Heart left ventricle (tissue), 16 donors: ENCODE results near the gene STXBP6. TPM values are rescaled to one million over a fixed set of nuclear protein-coding genes. Genes with fewer than 3 reads are reported as not detected.

Experiments
- ATAC-seq, 4 donors: fragments of 200-7000 bp; cut with Tn5 transposase; one replicate each; pipeline ENCODE4 v1.9.1; 2020 to 2022; ENCODE audit warnings: moderate library complexity in 4 of 4, mild to moderate bottlenecking in 3 of 4, moderate number of reproducible peaks in 1 of 4
- DNase-seq, 5 donors: peaks; one replicate each; pipeline ENCODE4 v3.0.0-alpha.2; 2020
- H3K27ac ChIP-seq, 12 donors: fragments of 200-600 bp; sonication (generic) in 4 of 12; one replicate each; pipeline versions ENCODE4 v1.5.0 to v1.8.0; 2016 to 2022; ENCODE audit warnings: mild to moderate bottlenecking in 2 of 12
- H3K27me3 ChIP-seq, 9 donors: fragments of 200-600 bp; sonication (generic) in 2 of 9; one replicate each; pipeline versions ENCODE4 v1.5.1 to v1.8.0; 2016 to 2022; ENCODE audit warnings: mild to moderate bottlenecking in 3 of 9
- H3K36me3 ChIP-seq, 9 donors: fragments of 200-600 bp; sonication (generic) in 2 of 9; one replicate each; pipeline versions ENCODE4 v1.5.0 to v1.8.0; 2018 to 2022; ENCODE audit warnings: mild to moderate bottlenecking in 2 of 9
- H3K4me1 ChIP-seq, 12 donors: fragments of 200-600 bp; sonication (generic) in 4 of 12; one replicate each; pipeline versions ENCODE4 v1.5.0 to v1.8.0; 2016 to 2022; ENCODE audit warnings: mild to moderate bottlenecking in 3 of 12
- H3K4me3 ChIP-seq, 12 donors: fragments of 200-600 bp; sonication (generic) in 4 of 12; one replicate each; pipeline versions ENCODE4 v1.5.0 to v1.8.0; 2017 to 2022; ENCODE audit warnings: mild to moderate bottlenecking in 9 of 12, moderate library complexity in 4 of 12
- H3K9me3 ChIP-seq, 12 donors: fragments of 200-600 bp; sonication (generic) in 4 of 12; one replicate each; pipeline versions ENCODE4 v1.5.0 to v1.8.0; 2016 to 2022; ENCODE audit warnings: mild to moderate bottlenecking in 1 of 12
- POLR2A ChIP-seq, 2 donors: fragments of 450-650 bp; IDR thresholded peaks; one replicate each; pipeline ENCODE4 v1.6.1; 2017; ENCODE audit warnings: antibody characterized with exemption in 2 of 2, mild to moderate bottlenecking in 2 of 2, moderate library complexity in 2 of 2
- WGBS, 4 donors: extraction: QIAGEN DNeasy Blood & Tissue Kit in 2 of 4; methylation state at CpG; one replicate each; pipeline versions ENCODE4 v1.1.5 to v1.1.7; 2013 to 2018; 5-methylcytosine and 5-hydroxymethylcytosine counted together
- intact Hi-C, 10 donors: fragments of 100-400 bp; cut with DNase I; formaldehyde crosslinking; loops; one replicate each; pipeline versions ENCODE4 v1.11.1 to v1.14.2; 2022
- polyA plus RNA-seq, 2 donors: library from polyadenylated mRNA; stranded (reverse); fragments of 200-250 nt; gene quantifications; one replicate each; pipeline ENCODE4 v1.2.3, GENCODE V29; 2013
- total RNA-seq, 9 donors: library from RNA; depleted of rRNA in 2 of 9; stranded (reverse); fragments of >200 nt in 2 of 9; fragmentation: NEBNext Ultra II Directional in 3 of 9; extraction: Animal tissue kit (Norgen Biotek cat#: 25700) in 3 of 9; gene quantifications; one replicate each; pipeline versions ENCODE4 v1.1.0 to v1.2.4, GENCODE V29; 2016 to 2023
- TF ChIP-seq, protein P1 (sequence below), 12 donors: fragments of 200-600 bp; sonication (generic) in 4 of 12; IDR thresholded peaks; one replicate each; pipeline versions ENCODE4 v1.5.0 to v1.8.0; 2018 to 2022; ENCODE audit warnings: antibody characterized with exemption in 12 of 12, mild to moderate bottlenecking in 5 of 12
- donor health status: ischemic (EF 13 %, LVEDD 7.1; RV severe dilation, severe dysfunction).
- donor health status: healthy with polysubstance abuse.
- donor health status: DM: no; HTN: yes; CAD: no.
- donor health status: DM: no; HTN: no; CAD: no.
- donor health status: ischemic (EF 25% LVEDD 6.9; RV normal size, moderate dysfunction).
- donor health status: ischemic (EF 25% LVEDD 5.7; RV mildly dilated, moderate dysfunction).
- donor health status: healthy.
- donor health status: DM: yes; HTN: yes; CAD: no.
- donor health status: ischemic (EF 35%, LVEDD 5.7; RV mildly dilated, moderate dysfunction).
- donor health status: nonischemic (EF 11% LVEDD 7.7; RV severe dilation, severe dysfunction).
- donor health status: DM: yes; HTN: yes; CAD: no.
- donor health status: PGD.
- donor health status: ischemic (EF 29% LVEDD 5.4; RV normal size, mild dysfunction).
- donor health status: nonischemic (EF 23%, LVEDD 6.1; RV moderate dilation, normal function).

The STXBP6 gene
- total and polyA plus RNA-seq, 11 donors = 12.5 to 57.3 (median 23.7) TPM

DNA sequence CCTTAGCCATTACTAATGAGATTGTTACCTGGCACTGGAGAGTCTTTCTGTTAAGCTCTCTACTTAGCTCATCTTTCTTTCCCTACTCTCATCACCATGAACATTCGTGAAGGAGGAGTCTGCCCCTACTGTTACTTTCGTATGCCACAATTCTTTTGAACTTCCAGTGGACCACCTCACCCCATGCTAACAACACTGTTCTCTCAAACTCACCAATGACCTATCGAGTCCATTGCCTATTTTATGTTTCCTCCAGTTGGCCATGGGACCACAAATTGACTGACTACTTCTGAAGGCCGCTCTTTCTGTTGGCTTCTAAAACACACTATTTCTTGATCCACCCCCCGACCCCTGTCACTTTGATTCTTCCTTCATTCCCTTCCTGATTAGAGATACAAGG lies 223.6 kb downstream of the STXBP6 start:
- 96 to 99% (median 98%) methylated on average over 5 of the region's 5 CpGs for WGBS, 4 donors
- Histone ChIP-seq H3K36me3 (no peaks in the 10 kb centered on the region), H3K27me3 (no peaks in the 10 kb centered on the region), H3K4me1 (peaks cover 0 to 18% (median 0%) of the 10 kb centered on the region in 12 donors), H3K9me3 (no peaks in the 10 kb centered on the region), H3K27ac (no peak overlapping the region), H3K4me3 (no peak overlapping the region)
- ATAC-seq = no peak
- intact Hi-C loops = no loop called here
- no peak for DNase-seq
- TF ChIP-seq, protein P1, sequence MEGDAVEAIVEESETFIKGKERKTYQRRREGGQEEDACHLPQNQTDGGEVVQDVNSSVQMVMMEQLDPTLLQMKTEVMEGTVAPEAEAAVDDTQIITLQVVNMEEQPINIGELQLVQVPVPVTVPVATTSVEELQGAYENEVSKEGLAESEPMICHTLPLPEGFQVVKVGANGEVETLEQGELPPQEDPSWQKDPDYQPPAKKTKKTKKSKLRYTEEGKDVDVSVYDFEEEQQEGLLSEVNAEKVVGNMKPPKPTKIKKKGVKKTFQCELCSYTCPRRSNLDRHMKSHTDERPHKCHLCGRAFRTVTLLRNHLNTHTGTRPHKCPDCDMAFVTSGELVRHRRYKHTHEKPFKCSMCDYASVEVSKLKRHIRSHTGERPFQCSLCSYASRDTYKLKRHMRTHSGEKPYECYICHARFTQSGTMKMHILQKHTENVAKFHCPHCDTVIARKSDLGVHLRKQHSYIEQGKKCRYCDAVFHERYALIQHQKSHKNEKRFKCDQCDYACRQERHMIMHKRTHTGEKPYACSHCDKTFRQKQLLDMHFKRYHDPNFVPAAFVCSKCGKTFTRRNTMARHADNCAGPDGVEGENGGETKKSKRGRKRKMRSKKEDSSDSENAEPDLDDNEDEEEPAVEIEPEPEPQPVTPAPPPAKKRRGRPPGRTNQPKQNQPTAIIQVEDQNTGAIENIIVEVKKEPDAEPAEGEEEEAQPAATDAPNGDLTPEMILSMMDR (IDR thresholded peaks at IDR 0.05) = no peak
- TF ChIP-seq POLR2A (IDR thresholded peaks at IDR 0.05) = no peak

DNA sequence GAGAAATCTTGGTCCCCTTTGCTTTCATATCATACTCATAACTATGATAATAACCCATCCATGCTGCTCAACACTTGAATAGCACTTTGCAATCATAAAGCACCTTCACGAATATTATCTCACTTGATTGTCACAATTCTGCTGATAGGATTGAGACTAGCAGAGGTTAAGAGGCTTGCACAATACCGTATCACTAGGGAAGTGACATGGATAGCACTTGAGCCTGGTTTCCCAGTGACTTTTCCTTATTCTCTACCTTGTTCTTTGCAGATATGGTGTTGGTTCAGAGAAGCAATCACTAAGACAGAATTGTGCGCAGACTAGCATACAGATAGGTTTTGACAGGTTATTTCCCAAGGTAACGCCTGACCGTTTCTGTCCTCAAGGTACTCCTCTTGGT lies 229.3 kb downstream of the STXBP6 start:
- no peaks in the 10 kb centered on the region for H3K27me3 ChIP-seq
- 68 to 83% (median 81%) methylated on average over 5 of the region's 5 CpGs for WGBS, 4 donors
- intact Hi-C loops = no loop called here
- H3K4me3 ChIP-seq = no peak overlapping the region
- no peaks in the 10 kb centered on the region for H3K9me3 ChIP-seq
- H3K36me3 ChIP-seq = no peaks in the 10 kb centered on the region
- peaks cover 8 to 48% (median 28%) of the 10 kb centered on the region in 12 donors for H3K4me1 ChIP-seq
- DNase-seq (no peak), ATAC-seq (no peak)
- no peak overlapping the region for H3K27ac ChIP-seq
- TF ChIP-seq, protein P1 (IDR thresholded peaks at IDR 0.05) = no peak
- no peak for TF ChIP-seq POLR2A (IDR thresholded peaks at IDR 0.05)

DNA sequence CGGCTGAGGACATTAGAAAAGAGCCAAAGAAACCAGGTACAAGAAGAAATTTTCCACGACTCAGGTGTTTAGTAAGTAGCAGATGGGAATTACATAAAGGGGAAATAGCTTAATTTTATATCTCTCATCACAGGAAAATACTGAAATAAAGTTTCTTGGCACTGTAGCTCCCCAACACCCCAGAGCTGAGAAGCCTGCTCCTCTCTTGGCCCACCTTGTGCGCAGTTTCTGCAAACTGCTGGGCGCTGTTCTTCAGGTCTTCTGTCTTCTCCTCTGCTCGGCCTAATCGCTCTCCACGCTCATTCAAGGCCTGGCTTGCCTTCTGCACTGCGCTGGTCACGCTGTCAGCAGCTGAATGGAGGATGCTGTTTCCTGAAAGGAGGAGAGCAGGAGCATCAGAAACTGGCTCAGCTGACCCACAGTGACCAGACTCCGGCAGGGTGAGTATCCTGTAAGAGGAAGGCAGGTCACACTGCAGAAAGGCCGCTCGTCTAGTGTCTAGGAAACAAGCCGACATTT lies 231.1 kb downstream of the STXBP6 start:
- peaks cover 8 to 65% (median 33%) of the 10 kb centered on the region in 12 donors for H3K4me1 ChIP-seq
- no peaks in the 10 kb centered on the region for H3K27me3 ChIP-seq
- no peak for DNase-seq
- no peaks in the 10 kb centered on the region for H3K36me3 ChIP-seq
- TF ChIP-seq, protein P1 (IDR thresholded peaks at IDR 0.05) = no peak
- TF ChIP-seq POLR2A (IDR thresholded peaks at IDR 0.05) = no peak
- H3K4me3 ChIP-seq = no peak overlapping the region
- 88 to 92% (median 89%) methylated on average over 13 of the region's 13 CpGs for WGBS, 4 donors
- H3K9me3 ChIP-seq = no peaks in the 10 kb centered on the region
- peak overlapping the region in 5 of 12 donors; percentile 65 to 78 (median 71) for H3K27ac ChIP-seq
- intact Hi-C loops = loop anchor here in 6 of 10 donors (5.0 to 10.0 kb wide), 7 partner anchors 63 to 228 kb away; no protein-coding TSS in a partner anchor
- ATAC-seq = no peak

DNA sequence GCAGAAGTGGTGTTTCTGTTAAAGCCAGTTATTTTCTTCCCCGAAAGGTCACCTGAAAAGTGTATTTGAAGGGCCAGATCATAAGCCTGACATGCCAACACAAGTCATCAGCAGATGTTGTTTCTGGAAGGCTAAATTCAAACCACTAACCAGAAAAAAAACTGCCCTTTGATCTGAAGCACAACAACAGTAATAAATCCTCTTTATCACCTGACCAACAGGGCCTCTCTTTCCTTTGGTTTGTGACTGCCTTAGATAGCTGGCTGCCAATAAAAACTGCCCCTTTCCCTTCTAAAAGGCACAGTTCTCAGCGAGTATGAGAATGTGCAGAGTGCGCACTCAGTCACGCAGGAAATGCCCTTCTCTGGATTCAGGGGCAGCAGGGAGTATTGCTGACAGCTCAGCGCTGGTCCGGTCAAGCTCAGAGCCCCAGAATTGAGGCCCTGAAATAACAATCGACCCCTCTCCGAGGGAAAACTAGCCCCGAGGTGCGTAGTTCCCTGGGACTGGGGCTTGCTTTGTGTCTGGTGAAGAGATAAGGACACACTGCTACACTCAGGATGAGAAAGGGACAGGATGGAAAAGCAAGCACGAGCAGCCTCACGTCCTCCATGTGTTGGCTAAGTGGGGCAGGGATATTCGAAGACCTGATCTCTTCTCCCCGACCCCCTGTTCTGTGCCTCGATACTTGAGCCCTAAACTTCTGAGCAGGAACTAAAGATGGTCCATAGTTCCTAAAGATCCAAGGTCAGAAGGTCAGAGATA lies 231.7 kb downstream of the STXBP6 start:
- Histone ChIP-seq H3K4me3 (no peak overlapping the region), H3K27ac (peak overlapping the region; percentile 9 to 78 (median 66)), H3K36me3 (no peaks in the 10 kb centered on the region), H3K27me3 (no peaks in the 10 kb centered on the region), H3K9me3 (no peaks in the 10 kb centered on the region), H3K4me1 (peaks cover 8 to 68% (median 33%) of the 10 kb centered on the region in 12 donors)
- peak in 3 of 4 donors; percentile 7 to 25 (median 10) for ATAC-seq
- 40 to 54% (median 47%) methylated on average over 15 of the region's 15 CpGs for WGBS, 4 donors
- DNase-seq = no peak
- no peak for TF ChIP-seq POLR2A (IDR thresholded peaks at IDR 0.05)
- TF ChIP-seq, protein P1 (IDR thresholded peaks at IDR 0.05) = peak in 1 of 12 donors; percentile 2
- intact Hi-C loops = loop anchor here in 6 of 10 donors (5.0 to 10.0 kb wide), 7 partner anchors 64 to 229 kb away; no protein-coding TSS in a partner anchor
